ENCODE data around the gene SOSTDC1.
"Not testable (repeated sequence)": the region's sequence is repeated elsewhere in the genome, so short reads cannot be mapped to it uniquely, and the experiment has no call there.

Gene SOSTDC1

DNA sequence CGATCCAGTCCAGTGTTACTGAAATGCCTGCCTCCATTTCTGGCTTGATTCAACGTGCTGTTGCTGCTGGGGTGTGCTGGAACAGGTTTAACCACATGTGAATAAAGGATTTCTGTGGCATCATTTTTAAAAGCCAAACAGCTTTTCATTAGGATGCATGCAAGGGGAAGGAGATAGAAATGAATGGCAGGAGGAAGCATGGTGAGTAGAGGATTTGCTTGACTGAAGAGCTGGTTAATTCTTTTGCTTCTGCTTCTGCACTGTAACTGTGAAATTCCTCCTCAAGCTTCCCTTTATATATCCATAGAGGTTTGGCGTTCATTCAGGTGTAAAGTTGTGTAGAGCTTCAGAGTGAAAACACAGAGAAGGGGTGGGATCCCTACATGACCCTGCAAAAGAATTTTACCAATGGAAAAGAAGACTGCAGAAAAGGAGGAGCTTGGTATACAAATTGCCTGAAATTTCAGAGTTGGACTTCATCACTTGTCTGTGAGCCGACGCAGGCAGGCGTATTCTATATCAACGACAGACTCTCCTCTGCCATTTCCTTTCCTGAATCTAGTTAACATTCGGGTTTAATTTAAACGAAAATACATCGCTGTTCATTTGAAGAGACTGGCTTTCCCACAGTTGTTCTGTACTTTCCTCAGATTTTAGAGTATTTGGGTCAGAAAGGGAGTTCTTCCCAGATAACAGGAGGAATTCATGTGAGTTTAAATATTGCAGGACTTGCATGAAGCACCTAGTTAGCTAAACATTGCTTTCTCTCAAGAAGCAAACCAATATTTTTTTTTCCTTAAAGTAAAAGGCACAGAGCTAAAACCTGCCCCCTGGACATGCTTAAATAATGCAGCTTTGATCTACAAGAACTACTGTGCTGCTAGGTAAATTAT is at the start of gene SOSTDC1:
SOSTDC1 (minus strand) TSS at position 270 of the 893 bp plus-strand sequence; CDS start at position 200, 70 bp downstream.
- DNase-seq = no peak

GRCh38 chr7:16514729-16515128 is 49.2 kb upstream of the SOSTDC1 start:
- DNase-seq = no peak

- no peak for DNase-seq
These were observed 48.7 kb upstream of the SOSTDC1 start for GRCh38 chr7:16514271-16514670.

DNA sequence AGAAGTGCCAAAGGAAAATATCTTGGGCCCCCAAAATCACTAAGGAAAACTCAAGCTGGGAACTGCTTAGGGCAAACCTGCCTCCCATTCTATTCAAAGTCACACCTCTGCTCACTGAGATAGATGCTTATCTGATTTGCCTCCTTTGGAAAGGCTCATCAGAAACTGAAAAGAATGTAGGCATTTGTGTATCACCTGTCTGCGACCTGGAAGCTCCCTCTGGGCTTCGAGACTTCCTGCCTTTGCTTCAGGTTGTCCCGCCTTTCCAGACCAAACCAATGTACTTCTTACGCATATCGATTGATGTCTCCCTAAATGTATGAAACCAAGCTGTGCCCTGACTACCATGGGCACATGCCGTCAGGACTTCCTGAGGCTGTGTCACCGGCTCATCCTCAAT is 46.6 kb upstream of the SOSTDC1 start:
- no peak for DNase-seq

DNA sequence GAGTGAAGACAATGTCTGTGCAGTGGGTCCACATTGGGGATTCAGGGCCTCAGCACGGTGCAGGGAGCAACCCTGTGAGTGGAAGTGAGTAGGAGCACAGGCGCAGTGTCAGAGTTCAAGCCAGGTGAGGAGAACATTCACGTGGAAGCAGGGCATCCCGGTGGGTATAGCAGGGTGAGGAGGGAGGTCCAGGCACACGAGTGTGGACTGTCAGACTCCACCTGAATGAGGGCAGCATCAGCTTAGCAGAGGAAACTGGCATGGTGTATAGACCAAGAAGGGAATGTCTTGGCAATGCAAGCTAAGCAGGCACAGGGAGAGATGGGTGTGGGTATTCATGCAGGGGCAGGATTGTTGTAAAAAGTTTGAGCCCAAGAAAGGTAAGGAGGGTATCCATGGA is 45.8 kb upstream of the SOSTDC1 start:
- no peak for DNase-seq

GRCh38 chr7:16509829-16510228 is 44.3 kb upstream of the SOSTDC1 start:
- no peak for DNase-seq

DNA sequence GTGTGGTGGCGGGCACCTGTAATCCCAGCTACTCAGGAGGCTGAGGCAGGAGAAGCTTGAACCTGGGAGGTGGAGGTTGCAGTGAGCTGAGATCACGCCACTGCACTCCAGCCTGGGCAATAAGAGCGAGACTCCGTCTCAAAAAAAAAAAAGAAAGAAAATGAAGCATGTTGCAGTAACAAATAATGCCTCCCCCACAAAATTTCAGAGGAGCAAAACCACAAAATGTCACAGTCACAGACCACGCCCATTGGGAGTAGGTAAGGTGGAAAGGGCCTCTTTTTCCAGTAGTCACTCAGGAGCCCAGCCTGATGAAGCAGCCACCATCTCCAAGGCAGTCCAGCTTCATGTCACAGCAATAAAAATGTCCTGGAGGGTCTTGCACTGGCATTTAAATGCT is 40.9 kb upstream of the SOSTDC1 start:
- not testable (repeated sequence) for DNase-seq

GRCh38 chr7:16504019-16504418 is 38.5 kb upstream of the SOSTDC1 start:
- DNase-seq = no peak

- DNase-seq = no peak
These were observed 36.8 kb upstream of the SOSTDC1 start for GRCh38 chr7:16502303-16502702.

- DNase-seq = peak; percentile 24
These were observed 32.6 kb upstream of the SOSTDC1 start for GRCh38 chr7:16498122-16498521.

- no peak for DNase-seq
These were observed 29.6 kb upstream of the SOSTDC1 start for GRCh38 chr7:16494955-16495719.

DNA sequence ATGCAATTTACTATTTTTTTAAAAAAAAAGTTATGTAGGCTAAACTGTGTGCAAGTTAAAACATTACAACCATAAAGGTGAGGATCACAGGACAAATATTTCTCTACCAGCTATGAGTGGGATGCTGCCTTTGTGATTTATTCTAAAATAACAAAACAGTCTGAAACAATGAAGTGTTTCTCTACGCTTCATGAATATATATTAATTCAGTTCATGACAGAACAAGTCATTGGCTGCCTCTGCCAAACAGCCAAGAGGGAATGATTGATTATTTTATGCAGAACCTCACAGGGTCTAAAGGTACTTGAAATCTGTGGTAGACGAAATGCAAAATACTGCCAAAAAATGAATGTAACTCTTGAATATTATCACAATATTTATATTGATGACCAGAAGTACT is 29.0 kb upstream of the SOSTDC1 start:
- DNase-seq = no peak

DNA sequence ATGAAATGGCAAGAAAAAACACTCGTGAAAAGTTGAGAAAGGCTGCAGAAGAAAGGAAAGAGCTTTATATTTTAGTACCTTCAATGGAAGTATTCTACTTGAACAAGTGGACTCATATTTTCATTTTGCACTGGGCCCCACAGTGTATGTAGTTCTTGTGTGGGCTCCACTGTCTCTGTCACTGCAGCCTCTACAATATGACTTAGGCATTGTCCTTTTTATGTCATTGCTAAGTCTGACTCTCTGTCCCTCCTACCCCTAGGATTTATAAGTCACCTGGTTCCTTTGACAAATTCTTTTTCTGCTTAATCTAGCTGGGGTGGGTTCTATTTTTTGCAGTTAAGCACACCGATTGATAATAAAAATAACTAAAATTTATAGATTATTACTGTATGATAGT is 27.7 kb upstream of the SOSTDC1 start:
- DNase-seq = no peak

- no peak for DNase-seq
These were observed 27.1 kb upstream of the SOSTDC1 start for GRCh38 chr7:16492513-16493062.

DNA sequence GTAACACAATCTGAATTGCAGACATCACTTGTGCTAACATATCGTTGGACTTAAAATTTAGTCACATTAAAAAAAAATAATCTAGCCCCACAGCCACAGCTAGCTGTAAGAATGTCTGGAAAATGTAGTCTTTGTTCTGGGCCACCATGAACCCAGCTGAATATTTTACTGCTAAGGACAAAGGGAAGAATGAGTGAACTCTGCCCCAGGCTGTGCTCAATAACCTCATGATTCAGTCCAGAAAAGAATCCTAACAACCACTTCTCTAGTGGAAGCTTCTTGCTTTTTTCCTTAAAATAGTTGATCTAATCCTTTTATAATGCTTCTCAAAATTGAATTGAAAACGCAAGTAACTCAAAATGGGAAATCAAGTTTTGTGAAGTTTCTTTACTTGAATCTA is 25.6 kb upstream of the SOSTDC1 start:
- no peak for DNase-seq

DNA sequence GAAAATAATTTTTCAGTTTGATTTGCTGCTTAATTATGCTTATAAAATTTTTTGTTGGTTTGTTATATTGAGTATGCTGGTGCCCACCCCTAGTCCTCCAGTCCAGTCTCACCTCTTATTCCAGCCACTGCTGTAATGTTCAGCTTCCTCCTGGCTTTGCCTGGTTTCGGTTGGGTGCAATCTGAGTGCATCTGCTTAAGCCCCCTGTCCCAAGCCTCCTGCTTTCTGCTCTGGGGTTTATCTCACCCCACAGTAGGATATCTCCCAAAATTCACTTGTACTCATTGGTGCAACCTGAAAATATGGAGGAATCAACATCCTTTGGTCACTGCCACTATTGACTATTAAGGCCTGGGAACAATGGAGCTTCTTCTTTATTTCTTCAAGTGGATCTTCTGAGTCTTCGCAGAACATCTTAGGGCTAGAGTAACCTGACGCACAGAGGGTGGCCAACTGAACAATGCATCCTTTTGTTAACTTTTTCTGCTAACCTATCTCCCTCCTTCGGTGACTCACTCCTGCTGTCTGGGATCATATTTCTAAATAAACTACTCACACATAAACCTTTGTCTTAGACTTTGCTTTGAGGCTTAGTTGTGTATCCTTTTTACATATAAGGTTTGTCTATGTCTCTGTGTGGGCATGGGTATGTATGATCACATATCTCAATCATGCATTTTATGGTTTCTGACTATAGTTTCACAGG is 19.1 kb upstream of the SOSTDC1 start:
- no peak for DNase-seq

- no peak for DNase-seq
These were observed 14.1 kb upstream of the SOSTDC1 start for GRCh38 chr7:16479591-16479990.

- DNase-seq = no peak
These were observed 13.6 kb upstream of the SOSTDC1 start for GRCh38 chr7:16479161-16479560.

GRCh38 chr7:16471933-16472332 is 6.4 kb upstream of the SOSTDC1 start:
- no peak for DNase-seq

- no peak for DNase-seq
These were observed 1.4 kb downstream of the SOSTDC1 start for GRCh38 chr7:16463949-16464715.

GRCh38 chr7:16463520-16463919 is 2.0 kb downstream of the SOSTDC1 start:
- no peak for DNase-seq

DNA sequence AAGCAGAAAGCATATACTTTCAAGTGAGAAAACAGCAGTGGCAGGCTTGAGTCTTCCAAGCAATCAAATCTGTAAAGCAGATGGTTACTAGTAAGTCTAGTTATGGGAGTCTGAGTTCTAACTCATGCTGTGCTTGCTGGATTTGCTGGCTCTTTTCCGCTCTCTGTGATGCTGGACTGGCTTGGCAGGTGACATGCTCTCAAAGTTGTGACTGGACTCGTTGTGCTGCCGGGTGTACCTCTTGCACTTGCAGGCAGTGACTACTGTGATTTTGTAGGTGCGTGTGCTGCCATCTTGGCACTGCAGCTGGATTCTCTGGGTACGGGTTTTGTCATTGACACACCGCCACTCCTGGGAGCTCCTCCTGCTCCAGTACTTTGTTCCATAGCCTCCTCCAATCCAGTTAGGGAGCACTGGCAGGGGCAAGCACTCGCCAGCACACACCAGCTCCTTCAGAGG is 3.1 kb downstream of the SOSTDC1 start:
- DNase-seq = no peak
